ENCODE results near the gene TNPO2.
"Not testable (repeated sequence)": the region's sequence is repeated elsewhere in the genome, so short reads cannot be mapped to it uniquely, and the experiment has no call there.

The TNPO2 gene

DNA sequence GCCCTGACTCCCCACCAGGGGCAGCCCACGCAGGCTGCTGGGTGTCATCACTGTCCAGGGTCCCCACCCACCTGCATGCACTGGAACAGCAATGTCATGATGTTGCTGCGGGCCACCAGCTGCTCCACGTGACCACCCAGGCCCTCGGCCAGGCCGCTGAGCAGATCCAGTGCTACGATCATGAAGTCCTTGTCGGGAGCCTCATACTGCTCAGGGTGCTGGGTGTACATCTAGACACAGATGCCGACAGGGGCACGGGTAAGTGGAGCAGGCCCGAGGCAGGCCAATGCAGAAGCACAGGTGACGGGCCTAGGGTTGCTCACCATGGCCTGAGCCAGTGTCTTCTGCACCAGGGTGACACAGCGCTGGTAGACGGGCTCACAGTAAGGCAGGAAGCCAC, 18.6 kb downstream of the TNPO2 start:
- DNase-seq: no peak

DNA sequence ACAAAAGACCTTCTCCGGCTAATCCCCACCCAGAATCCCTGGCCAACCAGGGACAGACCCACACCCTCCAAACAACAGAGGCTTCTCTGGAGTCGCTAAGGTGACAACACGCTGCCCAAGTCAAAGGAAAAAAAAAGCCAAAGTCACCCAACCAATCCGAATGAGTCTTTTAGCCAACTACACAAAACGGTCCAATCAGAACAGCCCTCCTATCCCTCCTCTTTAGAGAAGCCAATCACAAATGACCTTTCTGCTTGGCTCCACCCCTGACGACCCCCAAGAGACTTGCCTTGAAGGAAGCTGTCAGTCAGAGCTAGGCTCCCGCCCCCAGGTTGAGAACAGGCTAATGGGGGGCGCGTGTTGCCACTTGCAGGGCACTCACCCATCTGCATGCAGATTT, 20.7 kb downstream of the TNPO2 start:
- no peak for DNase-seq

DNA sequence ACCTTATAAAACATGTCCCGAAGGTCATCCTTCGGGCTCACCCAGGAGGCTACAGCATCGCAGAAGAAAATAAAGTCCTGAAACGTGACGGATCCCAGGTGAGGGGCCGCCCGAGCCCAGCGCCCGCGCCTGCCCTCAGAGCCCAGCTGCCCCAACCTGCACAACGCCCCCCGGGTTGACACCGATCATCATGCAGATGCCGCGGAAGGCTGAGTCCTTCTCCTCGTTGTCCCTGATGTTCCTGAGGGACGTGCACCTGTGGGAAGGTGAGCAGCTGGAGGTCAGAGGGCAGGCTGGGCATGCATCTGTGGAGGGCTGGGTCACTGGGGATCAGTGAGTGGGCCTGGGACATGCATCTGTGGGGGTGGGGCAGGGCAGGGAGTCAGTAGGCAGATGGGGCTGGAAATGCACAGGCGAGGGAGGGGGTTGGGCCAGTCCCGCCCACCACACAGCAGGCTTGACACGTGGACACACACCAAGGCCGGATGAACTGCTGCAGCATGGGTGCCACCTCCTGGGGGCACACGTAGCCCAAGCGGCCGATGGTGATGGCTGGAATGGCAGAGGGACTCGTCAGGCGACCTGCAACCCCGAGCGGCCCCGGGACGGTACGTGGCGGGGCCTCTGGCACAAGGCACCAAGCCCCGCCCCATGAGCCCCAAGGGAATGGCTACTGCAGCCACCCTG, 22.0 kb downstream of the TNPO2 start:
- DNase-seq: no peak

GRCh38 chr19:12698138-12698537, 25.6 kb downstream of the TNPO2 start:
- no peak for DNase-seq

GRCh38 chr19:12697425-12697824, 26.3 kb downstream of the TNPO2 start:
- DNase-seq: not testable (repeated sequence)

DNA sequence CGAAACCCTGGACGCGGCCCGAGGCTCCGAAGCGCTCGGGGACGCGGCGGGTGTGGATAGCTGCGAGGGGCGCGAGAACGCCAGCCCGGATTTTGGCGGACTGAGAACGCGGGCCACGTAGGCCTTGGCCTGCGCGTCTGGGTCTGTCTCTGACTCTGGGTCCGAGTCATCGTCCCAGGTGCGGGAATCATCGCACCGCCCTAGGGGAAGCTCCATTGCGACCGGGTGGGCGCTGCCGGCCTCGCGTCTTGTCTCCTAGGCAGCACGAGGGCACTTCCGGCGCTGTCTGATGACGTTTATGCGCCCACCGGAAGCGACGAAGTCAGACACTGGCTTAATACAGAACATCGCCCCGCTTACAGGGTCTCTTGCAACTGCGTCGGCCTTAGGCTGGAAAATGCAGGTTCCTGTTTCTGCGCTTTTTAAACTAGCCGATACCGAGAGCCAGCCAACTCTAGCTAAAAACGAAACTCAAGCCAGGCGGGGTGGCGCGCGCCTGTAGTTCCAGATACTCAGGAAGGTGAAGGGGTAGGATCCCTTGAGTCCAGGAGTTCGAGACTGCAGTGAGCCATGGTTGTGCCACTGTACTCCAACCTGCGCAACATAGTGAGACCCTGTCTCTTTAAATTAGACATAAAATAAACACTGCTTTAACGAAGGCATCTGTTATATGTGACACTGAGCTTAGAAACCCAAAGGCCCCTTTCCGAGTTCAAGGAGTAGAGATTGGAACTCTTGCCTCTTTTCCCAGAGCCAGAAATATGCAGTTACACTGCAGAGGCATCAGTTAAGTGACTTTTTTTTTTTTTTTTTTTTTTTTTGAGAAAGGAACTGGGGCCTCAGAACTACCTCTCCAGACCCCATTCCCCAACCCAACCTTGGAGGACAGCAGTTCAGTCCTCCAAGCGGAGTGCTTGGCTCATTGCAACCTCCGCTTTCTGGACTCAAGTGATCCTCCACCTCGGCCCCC, 27.1 kb downstream of the TNPO2 start, which contains the start of gene FBXW9:
Gene FBXW9, minus strand, starts transcription at position 266 of the 970 bp plus-strand sequence. Its CDS starts 50 bp downstream, at position 216.
- DNase-seq: peak; percentile 96

- DNase-seq: no peak
Measured at GRCh38 chr19:12695997-12696365, 27.8 kb downstream of the TNPO2 start.

- DNase-seq: no peak
Measured at GRCh38 chr19:12695514-12695913, 28.2 kb downstream of the TNPO2 start.

- no peak for DNase-seq
Measured at GRCh38 chr19:12695096-12695495, 28.6 kb downstream of the TNPO2 start.

GRCh38 chr19:12694641-12695040, 29.1 kb downstream of the TNPO2 start:
- DNase-seq: no peak

DNA sequence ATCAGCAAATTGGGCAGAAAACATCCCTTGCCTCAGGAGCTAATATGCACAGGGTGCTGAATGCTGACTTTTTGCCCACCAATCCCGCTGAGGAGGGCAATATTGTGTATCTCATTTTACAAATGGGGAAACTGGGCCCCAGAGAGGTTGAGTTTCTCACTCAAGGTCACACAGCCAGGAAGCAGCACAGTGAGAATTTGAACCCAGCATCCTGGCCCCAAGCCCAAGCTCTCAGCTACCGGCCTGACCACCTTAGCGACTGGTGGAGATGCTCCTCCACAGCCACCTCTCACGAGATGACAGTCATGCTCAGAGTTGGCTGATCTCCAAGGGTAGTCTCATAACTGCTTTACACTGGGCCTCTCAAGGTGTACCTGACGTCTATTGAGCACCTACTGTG, 30.8 kb downstream of the TNPO2 start:
- DNase-seq: no peak

DNA sequence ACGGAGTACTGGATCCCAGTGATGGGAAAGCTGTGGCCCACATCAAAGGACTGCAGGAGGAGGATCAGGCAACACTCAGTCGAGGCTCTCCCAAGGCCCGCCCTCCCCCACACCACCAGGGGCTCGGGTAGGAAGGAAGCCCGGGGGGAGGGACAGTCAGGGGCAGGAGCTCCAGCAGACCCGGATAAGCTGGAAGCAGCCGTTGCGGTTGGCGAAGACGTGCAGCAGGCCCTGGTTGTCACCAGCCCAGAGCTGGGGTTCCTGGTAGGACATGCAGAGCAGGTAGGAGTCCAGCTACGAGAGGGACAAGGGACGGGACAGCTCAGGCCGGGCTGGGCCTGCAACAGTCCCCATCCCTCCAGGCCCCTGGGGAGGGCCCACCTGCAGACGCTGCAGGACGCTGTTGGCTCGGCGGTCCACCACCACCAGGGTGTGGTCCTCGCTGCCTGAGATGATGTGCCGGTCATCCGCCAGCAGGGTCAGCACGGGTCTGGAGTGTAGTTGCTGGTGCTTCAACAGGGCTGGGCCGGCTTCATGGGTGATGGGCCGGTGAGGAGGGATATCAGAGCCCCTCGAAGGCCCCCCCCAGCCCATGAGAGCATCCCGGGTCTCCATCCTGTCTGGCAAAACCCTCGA, 34.0 kb downstream of the TNPO2 start:
- DNase-seq: no peak

DNA sequence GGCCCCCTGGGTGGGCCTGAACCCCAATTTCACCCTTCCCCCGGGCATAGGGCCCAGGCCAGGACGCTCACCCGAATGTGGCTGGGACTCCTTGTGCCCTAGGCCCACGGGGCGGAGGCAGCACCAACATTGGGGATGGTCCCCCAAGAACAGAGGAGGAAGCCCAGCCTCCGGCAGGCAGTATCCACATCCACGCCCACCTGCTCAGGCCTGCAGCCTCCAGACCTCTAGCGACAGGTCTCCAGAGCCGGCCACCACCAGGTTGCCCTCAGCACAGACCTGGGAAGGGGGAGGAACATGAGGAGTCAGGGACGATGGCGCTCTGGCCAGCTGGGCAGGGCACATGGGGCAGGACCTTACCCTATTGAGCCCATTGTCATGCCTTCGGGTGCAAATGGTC, 34.7 kb downstream of the TNPO2 start:
- DNase-seq: no peak

- no peak for DNase-seq
Measured at GRCh38 chr19:12687496-12688196, 36.1 kb downstream of the TNPO2 start, which contains the start of gene GNG14. TSS of gene GNG14 (plus strand) at chr19:12687998. CDS start at chr19:12688049, 51 bp downstream.

GRCh38 chr19:12685831-12686230, 37.9 kb downstream of the TNPO2 start:
- no peak for DNase-seq

GRCh38 chr19:12681074-12681987, 42.4 kb downstream of the TNPO2 start, which contains the start of gene DHPS:
TSS of gene DHPS (minus strand) at chr19:12681880. CDS start at chr19:12681766, 114 bp downstream.
- DNase-seq: peak; percentile 95

- no peak for DNase-seq
Measured at GRCh38 chr19:12680034-12680433, 43.7 kb downstream of the TNPO2 start.

DNA sequence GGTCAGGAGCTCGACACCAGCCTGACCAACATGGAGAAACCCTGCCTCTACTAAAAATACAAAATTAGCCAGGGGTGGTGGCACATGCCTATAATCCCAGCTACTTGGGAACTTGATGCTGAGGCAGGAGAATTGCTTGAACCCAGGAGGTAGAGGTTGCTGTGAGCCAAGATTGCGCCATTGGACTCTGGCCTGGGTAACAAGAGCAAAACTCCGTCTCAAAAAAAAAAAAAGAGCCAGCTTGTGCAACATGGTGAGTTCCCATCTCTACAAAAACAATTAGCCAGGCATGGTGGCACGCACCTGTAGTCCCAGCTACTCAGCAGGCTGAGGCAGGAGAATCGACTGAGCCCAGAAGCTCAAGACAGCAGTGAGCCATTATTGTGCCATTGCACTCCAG, 45.7 kb downstream of the TNPO2 start:
- not testable (repeated sequence) for DNase-seq

DNA sequence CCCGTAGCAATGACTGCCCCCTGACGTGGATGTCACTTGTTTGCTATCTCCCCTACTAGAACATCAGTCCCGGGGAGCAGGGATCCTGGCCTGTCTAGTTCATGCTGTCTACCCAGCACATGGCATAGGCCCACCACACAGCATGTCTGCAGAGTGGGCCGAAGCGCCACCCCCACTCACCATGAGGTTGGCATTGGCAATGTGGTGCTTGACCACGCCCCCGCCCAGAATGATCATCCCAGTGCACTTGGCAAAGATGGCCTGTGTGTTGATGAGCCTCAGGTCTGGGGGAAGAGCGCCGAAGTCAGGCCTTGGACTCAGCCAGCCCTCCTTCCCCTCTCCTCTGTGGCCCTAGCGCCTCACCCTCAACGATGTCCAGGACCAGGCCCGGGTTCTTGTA, 46.8 kb downstream of the TNPO2 start:
- DNase-seq: no peak

DNA sequence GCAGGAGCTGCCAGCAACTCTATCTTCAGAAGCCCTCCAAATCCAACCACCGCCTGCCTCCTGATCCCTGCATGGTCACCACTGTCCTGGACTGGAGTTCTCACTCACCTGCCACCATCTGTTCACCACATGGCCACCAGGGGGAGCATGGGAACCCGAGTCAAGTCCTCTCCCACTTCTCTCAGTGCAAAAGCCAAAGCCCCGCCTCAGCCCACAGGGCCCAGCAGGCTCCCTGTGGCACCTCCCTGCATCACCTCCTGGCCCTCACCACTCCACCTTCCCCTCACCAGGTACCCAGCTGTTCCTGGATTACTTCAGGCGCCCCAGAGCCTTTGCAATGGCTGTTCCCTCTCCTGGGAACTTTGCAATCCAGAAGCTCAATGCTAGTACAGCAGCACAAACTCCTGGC, 47.3 kb downstream of the TNPO2 start:
- DNase-seq: peak; percentile 82

GRCh38 chr19:12675940-12676339, 47.8 kb downstream of the TNPO2 start:
- no peak for DNase-seq

Measured in right hindlimb (tissue), 1 donor.